ENCODE data around the gene PAM16.

The PAM16 gene

DNA sequence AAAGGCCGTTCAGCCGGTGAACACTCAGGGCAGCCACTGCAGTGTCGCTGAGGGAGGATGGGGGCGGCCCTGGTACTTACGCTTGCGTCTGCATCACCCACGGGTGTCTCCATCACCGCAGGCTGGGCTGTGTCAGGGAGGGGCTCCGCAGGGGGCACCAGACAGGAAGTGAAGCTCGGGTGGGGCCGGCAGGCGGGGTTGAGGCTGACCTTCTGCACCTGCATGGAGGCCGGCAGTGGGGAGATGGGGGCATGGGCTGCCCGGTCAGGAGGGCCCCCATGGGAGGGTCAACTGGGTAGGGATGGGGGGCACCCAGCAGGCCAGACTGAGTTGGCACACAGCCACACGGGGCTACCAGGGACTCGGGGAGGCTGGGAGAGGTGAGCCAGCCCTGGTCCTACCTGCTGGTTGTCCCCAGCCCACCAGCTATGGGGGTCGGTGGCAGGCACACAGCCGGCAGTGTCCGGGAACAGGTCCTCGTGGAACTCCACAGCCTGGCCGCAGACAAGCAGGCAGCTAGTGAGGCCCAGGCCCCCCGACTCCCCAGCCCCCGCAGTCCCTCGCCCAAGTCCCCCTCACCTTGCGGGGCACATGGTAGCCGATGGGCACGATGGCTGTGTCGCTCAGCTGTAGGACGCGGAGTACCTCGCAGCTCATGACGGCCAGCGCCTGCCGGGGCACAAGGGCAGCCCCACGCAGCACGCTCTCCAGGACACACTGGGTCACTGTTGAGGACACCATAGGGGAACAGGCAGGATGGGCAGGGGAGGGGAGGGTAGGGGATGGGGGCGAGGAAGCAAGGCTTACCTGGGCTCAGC, 13.3 kb upstream of the PAM16 start:
- Mint-ChIP-seq H3K4me1 (peaks cover 20% of the 10 kb centered on the region), H3K27ac (no peak overlapping the region), H3K4me3 (no peak overlapping the region), H3K36me3 (ENCODE audit: low read depth) (no peaks in the 10 kb centered on the region), H3K9me3 (no peaks in the 10 kb centered on the region), H3K27me3 (ENCODE audit: low read depth, poor library complexity) (no peaks in the 10 kb centered on the region)
- DNase-seq, result no peak
- no peak for TF ChIP-seq CTCF (IDR thresholded peaks at IDR 0.05)

DNA sequence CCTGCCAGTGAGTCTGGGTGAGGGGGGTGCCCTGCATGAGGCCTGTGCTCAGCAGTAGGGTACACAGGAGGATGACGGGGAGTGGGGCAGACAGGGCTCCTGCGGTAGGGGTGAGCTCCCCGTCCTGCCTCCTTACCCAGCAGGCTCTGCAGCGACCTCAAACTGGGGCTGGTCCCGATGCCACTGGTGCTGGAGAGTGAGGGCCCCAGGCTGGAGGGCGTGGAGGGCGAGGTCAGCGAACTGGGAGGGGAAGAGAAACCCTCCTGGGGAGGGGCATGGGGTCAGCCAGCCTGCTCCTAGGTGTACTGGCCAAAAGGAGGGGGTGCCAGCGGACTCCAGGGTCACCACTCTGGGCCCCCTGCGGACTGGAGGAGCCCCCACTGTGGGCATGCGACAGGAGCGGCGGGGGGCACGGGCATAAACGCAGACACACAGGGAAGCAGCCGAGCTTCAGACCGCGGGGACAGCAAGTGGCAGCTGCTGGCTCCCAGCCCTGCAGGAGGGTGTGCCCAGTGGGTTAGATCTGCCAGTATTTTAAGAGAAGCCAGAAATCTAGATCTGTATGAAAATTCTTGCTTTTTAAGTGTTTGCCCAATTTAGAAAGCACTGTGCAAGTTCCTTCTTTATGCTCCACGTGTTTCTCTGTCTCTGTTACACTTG, 11.5 kb upstream of the PAM16 start:
- H3K36me3 Mint-ChIP-seq (ENCODE audit: low read depth), result no peaks in the 10 kb centered on the region
- no peak for DNase-seq
- H3K27me3 Mint-ChIP-seq (ENCODE audit: low read depth, poor library complexity), result peaks cover 5% of the 10 kb centered on the region
- no peaks in the 10 kb centered on the region for H3K9me3 Mint-ChIP-seq
- peaks cover 16% of the 10 kb centered on the region for H3K4me1 Mint-ChIP-seq
- no peak overlapping the region for H3K4me3 Mint-ChIP-seq
- no peak for TF ChIP-seq CTCF (IDR thresholded peaks at IDR 0.05)
- H3K27ac Mint-ChIP-seq, result no peak overlapping the region

- no peak for DNase-seq
- no peaks in the 10 kb centered on the region for H3K9me3 Mint-ChIP-seq
- no peaks in the 10 kb centered on the region for H3K36me3 Mint-ChIP-seq (ENCODE audit: low read depth)
- no peak overlapping the region for H3K4me3 Mint-ChIP-seq
- H3K27ac Mint-ChIP-seq, result no peak overlapping the region
- peaks cover 11% of the 10 kb centered on the region for H3K4me1 Mint-ChIP-seq
- no peak for TF ChIP-seq CTCF (IDR thresholded peaks at IDR 0.05)
- peaks cover 5% of the 10 kb centered on the region for H3K27me3 Mint-ChIP-seq (ENCODE audit: low read depth, poor library complexity)
These were observed 10.8 kb upstream of the PAM16 start for GRCh38 chr16:4361944-4362311.

GRCh38 chr16:4361033-4361943, 10.2 kb upstream of the PAM16 start:
- H3K36me3 Mint-ChIP-seq (ENCODE audit: low read depth), result no peaks in the 10 kb centered on the region
- H3K27me3 Mint-ChIP-seq (ENCODE audit: low read depth, poor library complexity), result peaks cover 5% of the 10 kb centered on the region
- H3K27ac Mint-ChIP-seq, result no peak overlapping the region
- no peak for TF ChIP-seq CTCF (IDR thresholded peaks at IDR 0.05)
- no peak overlapping the region for H3K4me3 Mint-ChIP-seq
- H3K4me1 Mint-ChIP-seq, result peaks cover 11% of the 10 kb centered on the region
- H3K9me3 Mint-ChIP-seq, result no peaks in the 10 kb centered on the region
- no peak for DNase-seq

- Mint-ChIP-seq H3K27me3 (ENCODE audit: low read depth, poor library complexity) (peaks cover 5% of the 10 kb centered on the region), H3K4me1 (peaks cover 11% of the 10 kb centered on the region), H3K27ac (no peak overlapping the region), H3K9me3 (no peaks in the 10 kb centered on the region), H3K36me3 (ENCODE audit: low read depth) (no peaks in the 10 kb centered on the region), H3K4me3 (no peak overlapping the region)
- no peak for TF ChIP-seq CTCF (IDR thresholded peaks at IDR 0.05)
- peak; percentile 67 for DNase-seq
These were observed 9.5 kb upstream of the PAM16 start for GRCh38 chr16:4360538-4361021.

All from nephron progenitor cell (in vitro differentiated cells).